ENCODE data around the gene TNFRSF19. TPM values are rescaled to one million over a fixed set of nuclear protein-coding genes. Genes with fewer than 3 reads are reported as not detected.
A peak's percentile ranks its signal among the peaks of the same experiment; 100 is the strongest.

The TNFRSF19 gene
- total and polyA plus RNA-seq, 2 of the 4 experiments (the other 2 are of a cell fraction) = 18.6 to 26.3 TPM

GRCh38 chr13:23683084-23683483, 112.9 kb downstream of the TNFRSF19 start:
- H4K91ac ChIP-seq (ENCODE audit: insufficient read depth, low read depth, low read length) = 0 out of 2 replicates have a peak overlapping the region, but pooled peaks have one; percentile 45
- H3K14ac ChIP-seq (replicated peaks; ENCODE audit: low read depth, low read length) = no peak overlapping the region
- H3K9me1 ChIP-seq (ENCODE audit: insufficient read depth, low read length) = peaks cover 6% of the 10 kb centered on the region; the same call in 1 of the 2 replicates
- no peaks in the 10 kb centered on the region for H3K79me1 ChIP-seq (ENCODE audit: low read depth in 1 of 2, low read length in 2 of 2)
- H3K23ac ChIP-seq (ENCODE audit: low read depth, low read length) = no peak overlapping the region
- peak overlapping the region; percentile 52; the same call in 1 of the 3 replicates for H2BK15ac ChIP-seq (ENCODE audit: low read depth, low read length)
- BruUV-seq (replicated peaks) = no TSS peak
- TF ChIP-seq USF2 (IDR thresholded peaks at IDR 0.05; ENCODE audit: low read depth, low read length) (no peak), BHLHE40 (IDR thresholded peaks at IDR 0.05; ENCODE audit: low read depth, low read length) (no peak), RAD21 (IDR thresholded peaks at IDR 0.05; ENCODE audit: low read length) (no peak), MAZ (IDR thresholded peaks at IDR 0.05; ENCODE audit: borderline replicate concordance, low read depth, low read length) (no peak), RFX5 (IDR thresholded peaks at IDR 0.05; ENCODE audit: low read depth, low read length) (no peak), FOS (IDR thresholded peaks at IDR 0.05; ENCODE audit: low read depth, low read length) (no peak), MAFK (IDR thresholded peaks at IDR 0.05; ENCODE audit: low read depth, low read length) (no peak)
- intact Hi-C loops (cut with micrococcal nuclease) (loop anchor here (10.0 kb wide), 1 partner anchor 308 kb away; no protein-coding TSS in a partner anchor), dilution Hi-C loops (cut with HindIII; ENCODE audit: low sequenced_read_pairs, unreplicated experiment) (no loop called here), in situ Hi-C loops (cut with MboI; ENCODE audit: low sequenced_read_pairs) (no loop called here)
- H3K18ac ChIP-seq (ENCODE audit: low read depth, low read length) = no peak overlapping the region
- no peaks in the 10 kb centered on the region for H3K27me3 ChIP-seq (ENCODE audit: control insufficient read depth, insufficient read depth, low read length)
- no peak overlapping the region for H2BK5ac ChIP-seq (ENCODE audit: low read depth, low read length, poor library complexity, severe bottlenecking)
- ChIA-PET POLR2A (ENCODE audit: unreplicated experiment) (no interaction called here), CTCF (interaction anchor here (1.6 kb wide), 2 partner anchors 18 to 25 kb away, joined by 3 read pairs; no protein-coding TSS in a partner anchor)
- ATAC-seq (ENCODE audit: low read depth) (no peak), DNase-seq (no peak)
- H3K9me3 ChIP-seq (ENCODE audit: control insufficient read depth, insufficient read depth, low read length) = no peaks in the 10 kb centered on the region
- no peak overlapping the region for H3K4me2 ChIP-seq (ENCODE audit: low read depth, low read length)
- no peaks in the 10 kb centered on the region for H3K36me3 ChIP-seq (ENCODE audit: control insufficient read depth, insufficient read depth, low read length)
- H3K4me1 ChIP-seq (ENCODE audit: control insufficient read depth, insufficient read depth, low read length) = peaks cover 29% of the 10 kb centered on the region
- peak overlapping the region; percentile 45; the same call in 1 of the 2 replicates for H2AK5ac ChIP-seq (ENCODE audit: low read depth, low read length)
- H4K20me1 ChIP-seq (ENCODE audit: insufficient read depth, low read length) = no peaks in the 10 kb centered on the region
- no peak overlapping the region for H3K4me3 ChIP-seq (ENCODE audit: insufficient read depth, low read depth, low read length)
- no peak overlapping the region for H3K56ac ChIP-seq (ENCODE audit: extremely low read depth, insufficient read depth, low read length)
- H3K27ac ChIP-seq (ENCODE audit: insufficient read depth, low read length) = no peak overlapping the region
- no peak overlapping the region for H2AK9ac ChIP-seq (replicated peaks; ENCODE audit: low read depth, low read length, poor library complexity)
- H2AFZ ChIP-seq (replicated peaks; ENCODE audit: low read length, poor library complexity) = no peak overlapping the region
- H2BK120ac ChIP-seq (ENCODE audit: low read depth, low read length) = no peak overlapping the region; the same call in 1 of the 2 replicates
- WGBS, 2 experiments (ENCODE audit: extremely low coverage in 2 of 2, insufficient read length in 1 of 2) = 67% methylated on average over 3 of the region's 4 CpGs; no CpG with 5 or more reads in 1 of the 2 experiments
- H4K8ac ChIP-seq (ENCODE audit: low read depth in 2 of 2, low read length in 2 of 2) = no peak overlapping the region
- no peak overlapping the region; the same call in 1 of the 2 replicates for H4K5ac ChIP-seq (ENCODE audit: low read depth, low read length)
- no peak overlapping the region for H3K9ac ChIP-seq (ENCODE audit: low read depth, low read length)
- no peak overlapping the region for H2BK20ac ChIP-seq (ENCODE audit: low read depth, low read length)
- H3K4ac ChIP-seq (ENCODE audit: low read depth, low read length) = peak overlapping the region; percentile 54; the same call in 1 of the 2 replicates

Data from IMR-90 (cell line).